Psoas muscle (tissue), 8 donors: Measurements from ENCODE around the gene PON1. TPM values are rescaled to one million over a fixed set of nuclear protein-coding genes. Genes with fewer than 3 reads are reported as not detected.

Source experiments
- ATAC-seq, 4 donors: fragments of 200-7000 bp; cut with Tn5 transposase; one replicate each; pipeline ENCODE4 v1.9.1; 2020; ENCODE audit warnings: moderate library complexity in 3 of 4, mild to moderate bottlenecking in 2 of 4
- DNase-seq, 2 donors: peaks; one replicate each; pipeline ENCODE4 v3.0.0-alpha.2; 2020
- H3K27ac ChIP-seq: fragments of 200-600 bp; one replicate; pipeline ENCODE4 v1.8.0; 2022
- H3K27me3 ChIP-seq, 3 donors: fragments of 200-600 bp in 1 of 3; one replicate each; pipeline versions ENCODE4 v1.6.1 to v1.8.0; 2013 to 2022; ENCODE audit warnings: low read length in 2 of 3, mild to moderate bottlenecking in 2 of 3, moderate library complexity in 1 of 3; ENCODE audit not compliant: insufficient read depth in 3 of 3
- H3K36me3 ChIP-seq, 2 donors: fragments of 200-600 bp in 1 of 2; one replicate each; pipeline versions ENCODE4 v1.6.1 to v1.8.0; 2013 to 2022; ENCODE audit warnings: low read depth in 1 of 2, mild to moderate bottlenecking in 1 of 2, moderate library complexity in 1 of 2; ENCODE audit not compliant: insufficient read depth in 1 of 2
- H3K4me1 ChIP-seq: fragments of 200-600 bp; one replicate; pipeline ENCODE4 v1.8.0; 2022
- H3K4me3 ChIP-seq: fragments of 200-600 bp; one replicate; pipeline ENCODE4 v1.8.0; 2022; ENCODE audit warnings: mild to moderate bottlenecking
- H3K9me3 ChIP-seq: fragments of 200-600 bp; one replicate; pipeline ENCODE4 v1.8.0; 2022
- WGBS, 3 donors: extraction: QIAGEN DNeasy Blood & Tissue Kit; methylation state at CpG; one replicate each; pipeline versions ENCODE4 v1.1.6 to v1.1.7; 2013; 5-methylcytosine and 5-hydroxymethylcytosine counted together
- intact Hi-C, 2 donors: fragments of 100-400 bp; cut with DNase I; formaldehyde crosslinking; loops; one replicate each; pipeline versions ENCODE4 v1.11.0 to v1.14.2; 2022
- polyA plus RNA-seq, 3 donors: library from polyadenylated mRNA; stranded (reverse); fragments of 200-250 nt; gene quantifications; one replicate each; pipeline ENCODE4 v1.2.3, GENCODE V29; 2013
- total RNA-seq, 4 donors: library from RNA; stranded (reverse); fragmentation: NEBNext Ultra II Directional in 2 of 4; extraction: Animal tissue kit (Norgen Biotek cat#: 25700) in 2 of 4; gene quantifications; one replicate each; pipeline versions ENCODE4 v1.2.1 to v1.2.4, GENCODE V29; 2021 to 2023
- TF ChIP-seq, protein P1 (sequence below): fragments of 200-600 bp; IDR thresholded peaks from one replicate; pipeline ENCODE4 v1.8.0; 2022; ENCODE audit warnings: antibody characterized with exemption
- donor health status: healthy with polysubstance abuse.
- donor health status: DM: no; HTN: no; CAD: no; lungs with moderate emphysema.
- donor health status: Bipolar disorder and iron deficiency.
- donor health status: healthy.
- donor health status: DM: yes; HTN: yes; CAD: no.
- donor health status: DM: no; HTN: no; CAD: no.
- donor health status: DM: no; HTN: no; CAD: no.
- donor health status: DM: yes; HTN: yes; CAD: no.

Gene PON1
- total and polyA plus RNA-seq, 7 donors, result 0.04 to 0.10 TPM; not detected in 5

DNA sequence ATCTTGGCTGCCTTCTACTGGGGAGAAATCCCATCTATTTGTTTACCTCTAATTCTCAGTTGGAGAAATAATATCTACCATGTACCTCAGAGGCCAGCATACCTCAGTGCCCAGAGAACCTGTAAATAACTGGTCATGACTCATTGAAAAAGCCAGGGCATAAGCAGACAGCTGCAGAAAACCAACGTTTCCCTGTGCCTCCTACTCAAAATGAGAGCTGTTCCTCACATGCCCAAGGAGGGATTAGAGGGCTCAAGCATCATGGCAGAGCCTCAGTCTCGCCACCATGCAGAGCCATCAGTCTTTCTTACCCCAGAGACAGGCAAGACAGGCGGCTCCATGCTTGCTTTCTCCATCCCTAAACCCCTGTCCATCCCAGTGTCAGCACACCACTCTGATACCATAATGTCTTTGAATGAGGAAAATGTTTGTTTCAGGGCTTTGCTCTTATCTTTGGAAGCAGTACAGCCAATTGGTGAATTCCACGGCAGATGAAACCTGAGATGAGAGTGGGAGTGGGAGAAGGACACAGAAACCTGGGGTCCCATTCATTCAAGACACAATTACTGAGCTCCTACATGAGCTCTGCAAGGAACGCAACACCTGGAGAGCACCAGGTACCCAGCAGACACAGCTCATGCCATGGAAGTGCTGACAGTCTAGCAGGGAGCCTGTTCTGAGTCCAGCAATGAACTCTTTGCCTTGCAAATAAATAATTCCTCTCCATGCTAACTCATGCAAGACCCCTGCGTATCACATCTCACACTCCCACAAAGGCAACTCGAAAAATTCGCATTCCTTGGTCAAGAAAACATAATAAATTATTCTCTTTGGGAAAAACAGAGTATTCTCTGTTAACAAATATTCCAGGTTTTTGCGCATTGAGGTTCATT, 21.1 kb downstream of the PON1 start:
- intact Hi-C loops, result no loop called here
- no peaks in the 10 kb centered on the region for H3K4me1 ChIP-seq
- H3K9me3 ChIP-seq, result no peaks in the 10 kb centered on the region
- H3K27me3 ChIP-seq, result no peaks in the 10 kb centered on the region
- no peak overlapping the region for H3K4me3 ChIP-seq
- H3K36me3 ChIP-seq, result no peaks in the 10 kb centered on the region
- H3K27ac ChIP-seq, result no peak overlapping the region
- WGBS, 3 donors, result 55 to 58% (median 57%) methylated on average over 9 of the region's 9 CpGs
- DNase-seq (no peak), ATAC-seq (no peak)
- TF ChIP-seq, protein P1, sequence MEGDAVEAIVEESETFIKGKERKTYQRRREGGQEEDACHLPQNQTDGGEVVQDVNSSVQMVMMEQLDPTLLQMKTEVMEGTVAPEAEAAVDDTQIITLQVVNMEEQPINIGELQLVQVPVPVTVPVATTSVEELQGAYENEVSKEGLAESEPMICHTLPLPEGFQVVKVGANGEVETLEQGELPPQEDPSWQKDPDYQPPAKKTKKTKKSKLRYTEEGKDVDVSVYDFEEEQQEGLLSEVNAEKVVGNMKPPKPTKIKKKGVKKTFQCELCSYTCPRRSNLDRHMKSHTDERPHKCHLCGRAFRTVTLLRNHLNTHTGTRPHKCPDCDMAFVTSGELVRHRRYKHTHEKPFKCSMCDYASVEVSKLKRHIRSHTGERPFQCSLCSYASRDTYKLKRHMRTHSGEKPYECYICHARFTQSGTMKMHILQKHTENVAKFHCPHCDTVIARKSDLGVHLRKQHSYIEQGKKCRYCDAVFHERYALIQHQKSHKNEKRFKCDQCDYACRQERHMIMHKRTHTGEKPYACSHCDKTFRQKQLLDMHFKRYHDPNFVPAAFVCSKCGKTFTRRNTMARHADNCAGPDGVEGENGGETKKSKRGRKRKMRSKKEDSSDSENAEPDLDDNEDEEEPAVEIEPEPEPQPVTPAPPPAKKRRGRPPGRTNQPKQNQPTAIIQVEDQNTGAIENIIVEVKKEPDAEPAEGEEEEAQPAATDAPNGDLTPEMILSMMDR, result no peak

GRCh38 chr7:95298091-95298490, 26.2 kb downstream of the PON1 start:
- H3K9me3 ChIP-seq, result no peaks in the 10 kb centered on the region
- intact Hi-C loops, result no loop called here
- no peak overlapping the region for H3K4me3 ChIP-seq
- no peak for DNase-seq
- 95 to 96% (median 96%) methylated on average over 3 of the region's 3 CpGs for WGBS, 3 donors
- TF ChIP-seq, protein P1, result no peak
- H3K36me3 ChIP-seq, result no peaks in the 10 kb centered on the region
- no peaks in the 10 kb centered on the region for H3K4me1 ChIP-seq
- H3K27me3 ChIP-seq, result no peaks in the 10 kb centered on the region
- ATAC-seq, result no peak
- H3K27ac ChIP-seq, result no peak overlapping the region

DNA sequence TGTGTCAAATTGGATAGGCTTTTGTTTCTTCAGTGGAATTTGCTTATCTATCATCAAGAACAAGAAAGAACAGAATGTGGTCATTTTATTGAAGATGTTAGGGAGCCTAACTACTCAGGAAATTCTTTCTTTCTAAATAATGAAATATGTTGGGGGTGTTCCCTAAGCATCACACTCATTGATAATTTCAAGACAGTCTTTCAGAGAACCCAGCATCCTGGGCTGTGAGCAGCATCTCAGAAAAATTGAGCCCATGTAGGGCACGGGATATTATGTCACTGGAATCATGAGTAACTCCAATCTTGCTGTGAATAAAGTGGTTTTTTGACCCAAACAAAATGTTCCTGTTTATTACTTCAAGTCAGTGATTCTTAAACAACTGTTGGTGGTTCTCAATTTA, 27.3 kb downstream of the PON1 start:
- TF ChIP-seq, protein P1, result no peak
- no peak overlapping the region for H3K4me3 ChIP-seq
- H3K27ac ChIP-seq, result no peak overlapping the region
- H3K4me1 ChIP-seq, result no peaks in the 10 kb centered on the region
- 66 to 78% (median 69%) methylated on average over 1 of the region's 1 CpG for WGBS, 3 donors
- H3K36me3 ChIP-seq, result no peaks in the 10 kb centered on the region
- DNase-seq (no peak), ATAC-seq (no peak)
- H3K9me3 ChIP-seq, result no peaks in the 10 kb centered on the region
- intact Hi-C loops, result no loop called here
- no peaks in the 10 kb centered on the region for H3K27me3 ChIP-seq

GRCh38 chr7:95296456-95296855, 27.9 kb downstream of the PON1 start:
- Histone ChIP-seq H3K9me3 (no peaks in the 10 kb centered on the region), H3K27ac (no peak overlapping the region), H3K4me3 (no peak overlapping the region), H3K27me3 (no peaks in the 10 kb centered on the region), H3K4me1 (no peaks in the 10 kb centered on the region), H3K36me3 (no peaks in the 10 kb centered on the region)
- ATAC-seq, result no peak
- 77 to 83% (median 81%) methylated on average over 6 of the region's 6 CpGs for WGBS, 3 donors
- DNase-seq, result no peak
- TF ChIP-seq, protein P1, result no peak
- intact Hi-C loops, result no loop called here
